ENCODE results near the gene PALLD. TPM values are rescaled to one million over a fixed set of nuclear protein-coding genes. Genes with fewer than 3 reads are reported as not detected.

Gene PALLD
- total RNA-seq, 4 donors from 2014 or later = 60.2 to 437 (median 118) TPM

DNA sequence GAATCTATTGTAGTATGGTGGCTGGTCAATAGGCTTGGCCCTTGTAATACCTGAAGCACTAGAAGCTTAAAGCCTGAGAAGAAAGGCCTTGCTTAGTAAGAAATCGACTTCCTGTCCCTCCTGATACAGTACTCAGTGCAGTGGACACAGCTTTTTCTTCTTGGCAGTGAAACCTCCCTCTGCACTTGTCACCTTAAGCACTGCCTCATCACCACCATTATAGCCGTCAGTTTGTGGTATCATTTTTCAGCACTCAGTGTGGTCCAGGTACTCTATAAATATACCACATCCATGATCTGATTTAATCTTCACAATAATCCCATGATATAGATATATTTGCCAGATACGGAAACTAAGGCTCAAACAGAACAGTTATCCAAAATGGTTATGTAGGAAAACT lies 75.2 kb downstream of the PALLD start:
- no peak for DNase-seq

DNA sequence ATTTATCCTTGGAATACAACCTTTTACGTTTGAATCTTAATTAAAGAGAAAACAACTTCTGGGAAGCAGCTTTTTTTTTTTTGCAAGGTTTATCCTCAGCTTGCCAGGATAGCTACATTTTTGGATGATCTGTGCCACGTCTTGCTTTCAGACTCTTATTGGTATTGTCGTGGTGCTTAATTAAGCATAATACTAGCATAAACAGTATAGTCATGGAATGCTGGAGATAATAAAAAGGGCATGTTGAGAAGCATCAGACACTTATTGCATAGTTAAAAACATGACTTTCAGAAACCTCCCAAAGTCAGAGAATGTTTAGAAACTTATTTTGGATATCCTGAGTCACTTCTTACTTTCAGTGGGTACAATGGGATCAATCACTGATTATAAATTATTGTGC lies 77.0 kb downstream of the PALLD start:
- Histone ChIP-seq H3K27me3 (peaks cover 0 to 46% (median 0%) of the 10 kb centered on the region in 4 donors), H3K4me3 (no peak overlapping the region), H3K4me1 (peaks cover 0 to 36% (median 5%) of the 10 kb centered on the region in 3 donors), H3K27ac (no peak overlapping the region), H3K9me3 (peaks cover 0 to 8% (median 0%) of the 10 kb centered on the region in 3 donors), H3K36me3 (no peaks in the 10 kb centered on the region)
- 33 to 58% methylated on average over 3 of the region's 3 CpGs for WGBS, 2 donors
- no peak for DNase-seq
- intact Hi-C loops (cut with DNase I) = no loop called here
- no peak for TF ChIP-seq POLR2A (IDR thresholded peaks at IDR 0.05)
- TF ChIP-seq, protein P1, sequence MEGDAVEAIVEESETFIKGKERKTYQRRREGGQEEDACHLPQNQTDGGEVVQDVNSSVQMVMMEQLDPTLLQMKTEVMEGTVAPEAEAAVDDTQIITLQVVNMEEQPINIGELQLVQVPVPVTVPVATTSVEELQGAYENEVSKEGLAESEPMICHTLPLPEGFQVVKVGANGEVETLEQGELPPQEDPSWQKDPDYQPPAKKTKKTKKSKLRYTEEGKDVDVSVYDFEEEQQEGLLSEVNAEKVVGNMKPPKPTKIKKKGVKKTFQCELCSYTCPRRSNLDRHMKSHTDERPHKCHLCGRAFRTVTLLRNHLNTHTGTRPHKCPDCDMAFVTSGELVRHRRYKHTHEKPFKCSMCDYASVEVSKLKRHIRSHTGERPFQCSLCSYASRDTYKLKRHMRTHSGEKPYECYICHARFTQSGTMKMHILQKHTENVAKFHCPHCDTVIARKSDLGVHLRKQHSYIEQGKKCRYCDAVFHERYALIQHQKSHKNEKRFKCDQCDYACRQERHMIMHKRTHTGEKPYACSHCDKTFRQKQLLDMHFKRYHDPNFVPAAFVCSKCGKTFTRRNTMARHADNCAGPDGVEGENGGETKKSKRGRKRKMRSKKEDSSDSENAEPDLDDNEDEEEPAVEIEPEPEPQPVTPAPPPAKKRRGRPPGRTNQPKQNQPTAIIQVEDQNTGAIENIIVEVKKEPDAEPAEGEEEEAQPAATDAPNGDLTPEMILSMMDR (IDR thresholded peaks at IDR 0.05) = no peak

More for the DNA sequence above, 75.2 kb downstream of the PALLD start:
- intact Hi-C loops (cut with DNase I) = no loop called here
- 91 to 93% methylated on average over 3 of the region's 3 CpGs for WGBS, 2 donors
- Histone ChIP-seq H3K4me3 (no peak overlapping the region), H3K4me1 (peaks cover 0 to 37% (median 5%) of the 10 kb centered on the region in 3 donors), H3K27ac (no peak overlapping the region), H3K27me3 (peaks cover 0 to 34% (median 0%) of the 10 kb centered on the region in 4 donors), H3K36me3 (no peaks in the 10 kb centered on the region), H3K9me3 (peaks cover 0 to 8% (median 0%) of the 10 kb centered on the region in 3 donors)
- no peak for TF ChIP-seq POLR2A (IDR thresholded peaks at IDR 0.05)
- TF ChIP-seq, protein P1 (IDR thresholded peaks at IDR 0.05) = no peak

DNA sequence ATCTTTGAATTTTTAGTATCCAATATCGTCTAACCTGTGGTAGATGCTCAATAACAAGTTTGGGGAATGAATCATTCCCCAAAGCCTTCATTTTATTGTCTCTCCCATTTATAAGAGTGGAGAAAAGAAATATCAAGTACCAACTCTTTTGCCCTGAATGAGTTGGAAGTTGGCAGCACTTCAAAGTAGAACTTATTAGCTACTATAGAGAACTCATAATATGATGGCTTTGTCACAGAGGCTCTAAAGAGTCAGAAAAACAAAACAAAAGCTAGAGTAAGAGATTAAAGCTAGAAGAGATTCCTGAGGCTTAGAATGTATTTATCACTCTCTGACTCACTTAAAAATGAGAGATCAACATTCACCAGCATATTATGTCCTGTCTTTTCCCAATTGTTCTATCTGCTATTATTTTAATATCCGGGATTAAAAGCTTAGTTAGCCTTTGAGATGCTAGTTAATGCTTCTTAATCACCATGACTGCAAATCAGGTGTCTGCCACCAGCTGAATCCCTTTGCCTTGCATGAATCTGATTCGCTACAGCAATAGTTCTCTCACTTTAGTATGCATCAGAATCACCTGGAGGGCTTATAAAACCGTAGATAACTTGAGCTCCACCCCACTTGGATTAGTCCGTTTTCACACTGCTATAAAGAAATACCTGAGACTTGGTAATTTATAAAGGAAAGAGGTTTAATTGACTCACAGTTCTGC lies 77.9 kb downstream of the PALLD start:
- Histone ChIP-seq H3K27me3 (peaks cover 0 to 46% (median 0%) of the 10 kb centered on the region in 4 donors), H3K9me3 (peaks cover 0 to 8% (median 0%) of the 10 kb centered on the region in 3 donors), H3K27ac (no peak overlapping the region), H3K4me1 (peaks cover 0 to 28% (median 2%) of the 10 kb centered on the region in 3 donors), H3K36me3 (no peaks in the 10 kb centered on the region), H3K4me3 (no peak overlapping the region)
- DNase-seq = no peak
- WGBS, 2 donors = 16 to 41% methylated on average over 5 of the region's 5 CpGs
- TF ChIP-seq, protein P1 (IDR thresholded peaks at IDR 0.05) = no peak
- no peak for TF ChIP-seq POLR2A (IDR thresholded peaks at IDR 0.05)
- intact Hi-C loops (cut with DNase I) = no loop called here

DNA sequence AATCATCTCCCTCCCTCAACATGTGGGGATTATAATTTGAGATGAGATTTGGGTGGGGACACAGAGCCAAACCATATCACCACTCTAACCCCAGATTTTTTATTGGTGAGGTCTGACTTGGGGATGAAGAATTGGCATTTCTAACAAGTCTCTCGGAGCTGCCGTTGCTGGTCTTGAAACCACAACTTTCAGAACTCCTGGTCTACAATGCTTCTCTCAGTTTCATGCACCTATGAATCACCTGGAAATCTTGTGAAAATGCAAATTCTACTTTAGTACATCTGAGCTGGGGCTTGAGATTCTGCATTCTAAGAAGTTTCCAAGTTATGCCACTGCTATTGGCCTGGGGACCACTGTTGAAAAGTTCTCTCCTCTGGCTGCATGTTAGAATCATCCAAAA lies 78.6 kb downstream of the PALLD start:
- Histone ChIP-seq H3K4me1 (peaks cover 0 to 20% (median 0%) of the 10 kb centered on the region in 3 donors), H3K27ac (no peak overlapping the region), H3K27me3 (peaks cover 0 to 50% (median 0%) of the 10 kb centered on the region in 4 donors), H3K9me3 (peaks cover 0 to 8% (median 0%) of the 10 kb centered on the region in 3 donors), H3K4me3 (no peak overlapping the region), H3K36me3 (no peaks in the 10 kb centered on the region)
- WGBS, 2 donors = 90 to 92% methylated on average over 2 of the region's 2 CpGs
- no peak for DNase-seq
- TF ChIP-seq, protein P1 (IDR thresholded peaks at IDR 0.05) = no peak
- TF ChIP-seq POLR2A (IDR thresholded peaks at IDR 0.05) = no peak
- intact Hi-C loops (cut with DNase I) = no loop called here

DNA sequence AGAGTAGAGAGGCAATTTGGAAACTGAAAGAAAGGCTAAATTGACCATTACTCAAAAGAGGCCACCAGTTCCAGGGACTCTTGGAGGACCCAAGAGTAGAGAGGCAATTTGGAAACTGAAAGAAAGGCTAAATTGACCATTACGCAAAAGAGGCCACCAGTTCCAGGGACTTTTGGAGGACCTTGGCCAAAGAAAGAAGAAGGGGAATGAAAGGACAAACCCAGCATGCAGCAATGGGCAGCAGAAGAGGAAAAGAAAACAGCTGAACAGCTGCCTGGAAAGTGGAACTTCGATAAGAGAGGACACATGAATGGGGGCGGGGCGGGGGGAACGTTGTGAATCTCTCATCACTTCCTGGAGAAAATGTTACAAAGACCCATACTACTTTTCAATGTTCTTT lies 80.8 kb downstream of the PALLD start:
- intact Hi-C loops (cut with DNase I) = no loop called here
- TF ChIP-seq, protein P1 (IDR thresholded peaks at IDR 0.05) = no peak
- TF ChIP-seq POLR2A (IDR thresholded peaks at IDR 0.05) = no peak
- Histone ChIP-seq H3K9me3 (peaks cover 0 to 8% (median 0%) of the 10 kb centered on the region in 3 donors), H3K4me3 (no peak overlapping the region), H3K4me1 (peaks cover 0 to 19% (median 0%) of the 10 kb centered on the region in 3 donors), H3K36me3 (no peaks in the 10 kb centered on the region), H3K27ac (no peak overlapping the region), H3K27me3 (peaks cover 0 to 33% (median 0%) of the 10 kb centered on the region in 4 donors)
- 75 to 77% methylated on average over 5 of the region's 5 CpGs for WGBS, 2 donors
- no peak for DNase-seq

Data from esophagus squamous epithelium (tissue), 5 donors.